ENCODE results near the gene PIK3R4.

The PIK3R4 gene

GRCh38 chr3:130687327-130687726 lies 59.3 kb downstream of the PIK3R4 start:
- no peak for TF ChIP-seq CTCF (IDR thresholded peaks at IDR 0.05; ENCODE audit: insufficient read depth, low read depth, low read length, missing control alignments)
- DNase-seq (ENCODE audit: low read depth): no peak
- H3K4me3 ChIP-seq (ENCODE audit: low read depth, low read length): no peak overlapping the region

- no peak for TF ChIP-seq CTCF (IDR thresholded peaks at IDR 0.05; ENCODE audit: insufficient read depth, low read depth, low read length, missing control alignments)
- no peak overlapping the region for H3K4me3 ChIP-seq (ENCODE audit: low read depth, low read length)
- no peak for DNase-seq (ENCODE audit: low read depth)
Observed at GRCh38 chr3:130686833-130687232, 59.8 kb downstream of the PIK3R4 start.

- no peak for DNase-seq (ENCODE audit: low read depth)
- no peak for TF ChIP-seq CTCF (IDR thresholded peaks at IDR 0.05; ENCODE audit: insufficient read depth, low read depth, low read length, missing control alignments)
- H3K4me3 ChIP-seq (ENCODE audit: low read depth, low read length): no peak overlapping the region
Observed at GRCh38 chr3:130682131-130682530, 64.5 kb downstream of the PIK3R4 start.

GRCh38 chr3:130679218-130679617 lies 67.4 kb downstream of the PIK3R4 start:
- no peak for DNase-seq (ENCODE audit: low read depth)
- TF ChIP-seq CTCF (IDR thresholded peaks at IDR 0.05; ENCODE audit: insufficient read depth, low read depth, low read length, missing control alignments): no peak
- no peak overlapping the region for H3K4me3 ChIP-seq (ENCODE audit: low read depth, low read length)

- TF ChIP-seq CTCF (IDR thresholded peaks at IDR 0.05; ENCODE audit: insufficient read depth, low read depth, low read length, missing control alignments): no peak
- H3K4me3 ChIP-seq (ENCODE audit: low read depth, low read length): no peak overlapping the region
- DNase-seq (ENCODE audit: low read depth): no peak
Observed at GRCh38 chr3:130677343-130677742, 69.3 kb downstream of the PIK3R4 start.

GRCh38 chr3:130671545-130672312 lies 74.9 kb downstream of the PIK3R4 start:
- DNase-seq (ENCODE audit: low read depth): no peak
- TF ChIP-seq CTCF (IDR thresholded peaks at IDR 0.05; ENCODE audit: insufficient read depth, low read depth, low read length, missing control alignments): no peak

GRCh38 chr3:130669740-130670139 lies 76.9 kb downstream of the PIK3R4 start:
- TF ChIP-seq CTCF (IDR thresholded peaks at IDR 0.05; ENCODE audit: insufficient read depth, low read depth, low read length, missing control alignments): no peak
- DNase-seq (ENCODE audit: low read depth): no peak
- no peak overlapping the region for H3K4me3 ChIP-seq (ENCODE audit: low read depth, low read length)

More at GRCh38 chr3:130671545-130672312, 74.9 kb downstream of the PIK3R4 start:
- H3K4me3 ChIP-seq (ENCODE audit: low read depth, low read length): no peak overlapping the region
